Fibroblast of pulmonary artery (primary cell): ENCODE results near the gene PSME3IP1.

Source experiments
- DNase-seq: peaks from one replicate; pipeline ENCODE4 v3.0.0-alpha.2; 2010; ENCODE audit warnings: low read depth
- H3K4me3 ChIP-seq: replicated peaks from 2 replicates; pipeline ENCODE4 v1.5.1; 2011; ENCODE audit warnings: low read depth, mild to moderate bottlenecking, control low read depth, low read length, moderate library complexity
- CTCF ChIP-seq: IDR thresholded peaks from 2 replicates; pipeline ENCODE4 v1.5.1; 2011; ENCODE audit warnings: mild to moderate bottlenecking, control low read depth, low read length, inconsistent platforms; ENCODE audit errors: missing control alignments

Gene PSME3IP1

GRCh38 chr16:57151369-57151768 lies 34.5 kb downstream of the PSME3IP1 start:
- no peak overlapping the region for H3K4me3 ChIP-seq
- TF ChIP-seq CTCF, result no peak
- no peak for DNase-seq

GRCh38 chr16:57150682-57151330 lies 35.0 kb downstream of the PSME3IP1 start:
- no peak for TF ChIP-seq CTCF
- no peak overlapping the region for H3K4me3 ChIP-seq

GRCh38 chr16:57149391-57149790 lies 36.4 kb downstream of the PSME3IP1 start:
- H3K4me3 ChIP-seq, result no peak overlapping the region
- DNase-seq, result no peak
- TF ChIP-seq CTCF, result no peak

More at GRCh38 chr16:57150682-57151330, 35.0 kb downstream of the PSME3IP1 start:
- no peak for DNase-seq

GRCh38 chr16:57148481-57148880 lies 37.4 kb downstream of the PSME3IP1 start:
- no peak for TF ChIP-seq CTCF
- DNase-seq, result no peak
- no peak overlapping the region for H3K4me3 ChIP-seq

- peak; percentile 50 for DNase-seq
- no peak for TF ChIP-seq CTCF
- no peak overlapping the region for H3K4me3 ChIP-seq
Observed at GRCh38 chr16:57147381-57148221, 38.2 kb downstream of the PSME3IP1 start.

GRCh38 chr16:57146735-57147134 lies 39.1 kb downstream of the PSME3IP1 start:
- TF ChIP-seq CTCF, result peak; percentile 17
- DNase-seq, result no peak
- H3K4me3 ChIP-seq, result no peak overlapping the region
